ENCODE measurements around the gene CACHD1.

Gene CACHD1

DNA sequence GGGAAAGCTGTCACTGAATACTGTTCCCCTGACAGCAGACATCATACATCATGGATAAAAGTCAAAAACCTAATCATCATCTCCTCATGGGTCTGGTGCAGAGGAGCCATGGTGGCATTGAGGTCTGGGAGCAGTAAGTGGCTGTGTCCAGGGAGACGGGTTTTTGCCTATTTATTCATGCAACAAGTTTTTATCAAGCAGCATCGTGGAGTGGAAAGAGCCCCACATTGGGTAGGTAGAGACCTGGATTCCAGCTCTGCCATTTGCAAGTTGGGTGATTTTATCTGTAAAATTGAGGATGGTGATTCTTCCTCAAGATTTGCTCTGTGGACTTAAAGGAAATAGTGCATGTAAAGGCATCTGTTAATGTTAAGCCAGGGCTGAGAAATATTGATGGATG, 4.2 kb downstream of the CACHD1 start:
- no peak for DNase-seq

GRCh38 chr1:64474665-64475439, 4.9 kb downstream of the CACHD1 start:
- no peak for DNase-seq

- DNase-seq = no peak
Observed at GRCh38 chr1:64476251-64476952, 6.5 kb downstream of the CACHD1 start.

DNA sequence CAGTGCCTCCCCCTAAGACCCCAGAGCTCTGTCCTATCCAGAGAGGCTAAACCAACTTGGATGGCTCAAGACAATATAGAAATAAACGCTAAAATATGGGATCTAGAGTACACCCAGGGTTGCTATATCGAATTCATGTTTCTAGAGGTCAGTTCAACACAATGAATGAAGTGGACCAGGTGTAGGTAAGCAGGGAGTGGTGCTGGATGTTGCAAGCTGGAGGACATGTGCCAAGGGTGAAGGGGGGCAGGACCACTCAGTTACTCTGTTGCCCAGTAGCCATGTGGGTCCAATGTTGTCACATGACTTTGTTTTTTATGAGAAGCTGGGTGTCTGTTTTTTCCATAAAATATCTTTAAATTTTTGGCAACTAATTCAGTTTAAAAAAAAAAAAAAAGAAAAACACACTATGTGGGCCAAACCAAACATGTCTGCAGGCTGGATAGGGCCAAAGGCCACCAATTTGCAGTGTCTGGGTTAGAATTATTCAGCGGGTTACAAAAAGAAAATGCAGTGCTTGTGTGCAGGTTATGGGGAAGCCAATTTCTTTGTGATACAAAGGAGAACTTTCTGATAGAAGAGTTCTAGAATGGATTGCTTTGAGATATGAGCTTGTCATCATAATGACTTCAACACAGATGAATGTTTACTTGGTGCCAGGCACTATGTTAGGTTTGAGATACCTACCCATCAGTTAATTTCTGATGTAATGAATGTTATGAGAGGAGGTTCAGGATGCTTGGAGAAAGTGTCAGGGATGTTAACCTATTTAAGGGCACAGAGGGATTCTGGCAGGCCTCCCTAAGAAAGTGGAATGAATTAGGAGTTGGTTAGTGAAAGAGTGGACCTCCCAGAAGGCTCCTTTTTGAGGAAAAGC, 8.9 kb downstream of the CACHD1 start:
- DNase-seq = no peak

- DNase-seq = no peak
Observed at GRCh38 chr1:64479874-64480273, 9.9 kb downstream of the CACHD1 start.

- DNase-seq = no peak
Observed at GRCh38 chr1:64480999-64481772, 11.3 kb downstream of the CACHD1 start.

GRCh38 chr1:64482128-64482527, 12.2 kb downstream of the CACHD1 start:
- no peak for DNase-seq

- no peak for DNase-seq
Observed at GRCh38 chr1:64482720-64483119, 12.8 kb downstream of the CACHD1 start.

DNA sequence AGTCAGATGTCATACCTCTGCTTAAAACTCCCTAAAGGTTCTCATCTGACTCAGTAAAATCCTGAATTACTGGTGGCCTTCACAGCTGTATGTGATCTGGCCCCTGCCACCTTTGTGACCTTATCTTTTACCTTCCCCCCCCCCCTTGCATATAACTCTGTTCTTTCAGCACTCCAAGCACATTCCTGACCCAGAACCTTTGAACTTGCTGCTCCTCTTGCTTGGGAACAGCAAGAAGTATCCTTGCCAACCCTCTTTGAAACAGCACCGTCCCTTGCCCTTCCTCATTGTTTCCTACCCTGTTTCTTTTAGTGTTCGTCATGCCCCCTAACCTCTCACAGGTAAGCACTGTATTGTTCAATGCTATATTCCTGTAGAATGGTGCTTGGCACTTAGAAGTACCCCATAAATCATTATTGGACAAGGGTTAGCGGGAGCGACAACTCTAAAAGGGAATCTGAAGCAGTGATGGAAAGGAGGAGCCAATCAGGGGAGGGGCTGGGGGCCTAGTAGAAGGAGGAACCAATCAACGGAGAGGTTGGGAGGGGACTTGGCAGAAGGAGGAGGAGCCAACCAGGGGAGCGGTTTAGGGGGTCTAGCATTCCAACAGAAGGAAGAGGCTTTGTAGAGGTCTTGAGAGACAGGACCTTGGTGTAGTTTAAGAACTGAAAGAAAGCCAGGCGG, 13.9 kb downstream of the CACHD1 start:
- DNase-seq = no peak

GRCh38 chr1:64484651-64485050, 14.7 kb downstream of the CACHD1 start:
- DNase-seq = no peak

GRCh38 chr1:64486193-64486592, 16.3 kb downstream of the CACHD1 start:
- no peak for DNase-seq

DNA sequence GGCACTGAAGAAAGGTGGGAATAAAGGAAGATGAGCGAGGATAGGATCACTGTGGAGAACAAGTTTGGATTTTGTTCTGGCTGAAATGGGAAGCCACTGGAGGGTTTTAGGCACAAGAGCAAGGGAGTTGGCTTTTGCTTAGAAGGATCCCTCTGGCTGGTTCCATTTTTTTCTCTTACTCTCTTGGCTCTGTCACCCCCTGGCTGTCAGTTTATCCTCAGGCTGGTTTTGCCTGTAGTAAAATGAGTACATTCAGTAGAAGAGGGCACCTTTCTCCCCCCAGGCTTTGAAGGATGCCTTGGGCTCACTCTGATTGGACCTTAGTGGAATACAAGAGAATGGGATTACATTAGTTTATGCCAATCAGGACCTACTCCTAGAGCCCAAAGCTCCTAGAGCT, 17.1 kb downstream of the CACHD1 start:
- no peak for DNase-seq

GRCh38 chr1:64488862-64489261, 18.9 kb downstream of the CACHD1 start:
- DNase-seq = no peak

DNA sequence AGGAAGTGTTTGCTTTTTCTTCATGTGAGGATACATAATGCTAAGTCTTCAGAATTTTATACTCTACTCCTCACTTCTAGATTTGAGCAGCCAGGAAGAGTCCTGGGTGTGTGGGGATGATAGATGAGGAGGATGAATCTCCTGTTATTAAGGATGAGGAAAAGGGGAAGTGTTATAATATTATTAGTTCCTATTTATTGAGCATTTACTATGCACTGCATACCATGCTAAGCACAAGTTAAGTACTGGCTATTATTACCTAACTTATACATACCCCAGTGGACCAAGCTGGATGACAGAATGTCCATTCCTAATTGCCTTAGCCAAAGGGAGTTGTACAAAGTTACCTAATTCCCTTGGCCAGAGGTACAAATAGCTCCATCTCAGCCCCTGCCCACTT, 19.8 kb downstream of the CACHD1 start:
- no peak for DNase-seq

DNA sequence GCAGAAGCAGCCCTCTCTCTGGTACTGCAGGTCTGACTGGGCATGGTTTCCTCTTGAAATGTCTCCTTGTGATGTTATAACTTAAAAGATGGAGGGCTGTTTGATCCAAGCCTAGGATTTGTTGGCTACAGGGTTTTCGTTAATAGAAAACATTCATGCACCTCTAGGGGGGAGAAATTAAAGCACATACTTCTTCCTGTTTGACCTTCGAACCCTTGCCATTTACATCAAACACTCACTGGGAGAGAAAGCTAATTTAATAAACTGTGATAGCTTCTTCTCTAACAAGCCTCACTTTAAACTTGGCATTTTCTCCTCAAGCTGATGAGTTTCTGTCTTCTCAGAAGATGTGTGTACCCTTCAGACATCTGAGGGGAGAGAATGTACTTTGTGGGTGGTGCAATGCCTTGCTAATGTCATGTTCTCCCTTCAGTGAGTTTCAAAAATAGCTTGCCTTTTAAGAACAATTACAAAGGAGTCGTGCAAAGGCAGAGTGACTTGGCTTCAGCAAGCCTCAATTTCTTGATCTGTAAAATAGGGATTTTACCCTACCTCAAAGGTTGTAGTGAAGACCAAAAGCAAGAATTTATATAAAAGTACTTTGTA, 20.4 kb downstream of the CACHD1 start:
- no peak for DNase-seq

DNA sequence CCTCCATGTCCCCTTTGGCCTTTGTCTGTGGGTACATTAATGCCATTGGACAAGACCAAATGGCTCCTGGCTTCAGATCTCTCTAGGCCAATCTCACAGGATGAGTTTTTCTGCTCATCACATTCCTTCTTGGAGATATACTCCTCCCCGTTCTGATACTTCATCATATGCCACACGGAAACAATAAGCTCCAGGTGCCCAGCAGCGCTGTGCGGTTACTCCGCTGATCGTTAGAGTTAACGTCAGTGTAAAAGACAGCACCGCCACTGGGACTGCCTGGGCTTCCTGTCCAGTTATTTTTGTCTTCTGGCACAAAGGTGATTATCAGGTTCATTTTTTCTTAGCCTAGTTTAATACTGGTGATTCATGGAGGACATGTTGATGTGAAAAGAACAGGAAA, 22.5 kb downstream of the CACHD1 start:
- DNase-seq = no peak

GRCh38 chr1:64493831-64494230, 23.9 kb downstream of the CACHD1 start:
- DNase-seq = no peak

DNA sequence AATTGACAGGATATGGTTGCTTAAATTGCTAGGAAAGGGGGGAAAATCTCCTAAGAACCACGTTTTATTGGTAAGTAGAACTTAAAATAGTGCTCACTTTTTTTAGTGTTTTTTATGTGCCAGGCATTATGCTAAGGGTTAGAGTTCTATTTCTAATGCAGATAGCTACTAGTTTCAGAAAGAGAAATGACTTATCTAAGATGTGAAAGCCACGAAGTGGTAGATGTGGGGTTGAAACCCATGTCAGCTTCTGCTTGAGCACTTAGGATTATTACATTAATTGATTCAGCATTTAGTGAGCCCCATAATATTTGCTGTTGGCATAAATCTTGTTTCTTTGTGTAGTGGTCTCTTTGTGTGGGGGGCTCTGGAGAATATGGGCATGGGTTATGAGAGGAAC, 24.7 kb downstream of the CACHD1 start:
- DNase-seq = no peak

- no peak for DNase-seq
Observed at GRCh38 chr1:64495878-64496277, 25.9 kb downstream of the CACHD1 start.

DNA sequence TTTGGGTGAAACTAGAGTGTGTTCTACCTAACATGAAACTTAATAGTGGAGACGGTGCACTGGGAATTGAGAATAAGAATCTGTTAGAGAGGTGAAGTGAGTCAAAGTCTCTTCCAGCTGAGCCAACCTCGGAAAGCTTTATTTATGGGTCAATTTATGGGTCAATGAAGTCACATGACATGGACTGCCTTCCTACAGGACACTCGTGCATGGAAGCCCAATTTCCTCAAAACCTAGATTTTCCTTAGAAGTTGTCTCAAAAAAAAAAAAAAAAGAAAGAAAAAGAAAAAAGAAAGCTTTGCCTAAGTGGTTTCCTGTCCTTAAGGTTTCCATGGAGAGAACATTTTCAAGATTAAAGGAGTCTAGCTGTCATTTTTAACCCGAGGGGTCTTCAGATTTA, 26.7 kb downstream of the CACHD1 start:
- no peak for DNase-seq

DNA sequence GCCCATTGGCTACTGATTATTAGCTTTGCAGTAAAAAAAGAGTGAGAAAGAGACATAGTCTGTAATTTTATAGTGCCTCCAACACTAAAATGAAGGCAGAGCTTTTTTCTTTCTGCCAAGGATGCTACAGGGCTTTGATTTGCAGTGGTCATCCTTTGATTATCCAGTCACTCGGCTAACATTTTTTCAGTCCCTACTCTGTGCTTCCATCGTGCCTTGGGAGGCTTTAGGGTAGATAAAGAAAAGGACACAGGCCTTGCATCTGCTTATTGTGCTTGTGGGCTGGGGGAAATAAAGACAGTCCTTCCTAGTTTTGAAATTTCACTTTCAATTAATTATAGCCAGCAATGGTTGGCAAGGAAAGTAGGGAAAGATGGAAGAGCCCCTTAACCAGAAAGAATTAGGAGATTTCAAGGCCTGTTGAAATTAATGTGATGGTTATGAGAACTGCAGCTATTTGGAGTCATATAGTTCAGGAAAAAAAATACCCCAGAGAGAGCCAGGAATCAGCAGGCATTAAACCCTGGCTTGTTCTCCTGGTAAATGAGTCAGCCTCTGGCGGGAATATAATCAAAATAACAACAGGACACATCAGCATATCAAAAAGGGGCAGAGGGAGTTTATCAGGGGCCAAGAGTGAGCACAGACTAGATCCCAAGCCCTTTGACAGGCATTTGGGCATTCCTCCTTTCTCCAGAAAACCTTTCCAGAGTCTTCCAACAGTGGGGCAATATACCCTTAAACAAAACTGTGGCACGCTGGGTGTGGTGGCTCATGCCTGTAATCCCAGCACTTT, 27.4 kb downstream of the CACHD1 start:
- DNase-seq = no peak
